Thoracic aorta (tissue), 2 donors: ENCODE measurements around the gene VPS13C. TPM values are rescaled to one million over a fixed set of nuclear protein-coding genes. Genes with fewer than 3 reads are reported as not detected.
"Not testable (repeated sequence)": the region's sequence is repeated elsewhere in the genome, so short reads cannot be mapped to it uniquely, and the experiment has no call there.

Experiments
- ATAC-seq: fragments of 150-250 bp; one replicate; pipeline ENCODE4 v1.8.0; 2017; ENCODE audit warnings: low read depth; ENCODE audit not compliant: insufficient number of reproducible peaks, low FRiP score
- DNase-seq: peaks from one replicate; pipeline ENCODE4 v3.0.0-alpha.2; 2020; ENCODE audit warnings: low spot score
- H3K27ac ChIP-seq, 2 donors: fragments of 200-600 bp; sonication (generic); 1 replicate in 1 of 2; 2 replicates in 1 of 2; pipeline ENCODE4 v1.5.1; 2016; ENCODE audit warnings: mild to moderate bottlenecking in 2 of 2, moderate library complexity in 2 of 2
- H3K27me3 ChIP-seq: fragments of 200-600 bp; sonication (generic); replicated peaks from 2 replicates; pipeline ENCODE4 v1.6.0; 2016; ENCODE audit warnings: mild to moderate bottlenecking; ENCODE audit not compliant: insufficient read depth
- H3K36me3 ChIP-seq: fragments of 200-600 bp; sonication (generic); one replicate; pipeline ENCODE4 v1.5.1; 2016
- H3K4me1 ChIP-seq, 2 donors: fragments of 200-600 bp; sonication (generic); 1 replicate in 1 of 2; 2 replicates in 1 of 2; pipeline versions ENCODE4 v1.5.1 to v1.6.0; 2016; ENCODE audit warnings: low read depth in 2 of 2, mild to moderate bottlenecking in 1 of 2; ENCODE audit not compliant: control insufficient read depth in 1 of 2
- H3K4me3 ChIP-seq: fragments of 200-600 bp; sonication (generic); 2 replicates; pipeline ENCODE4 v1.5.1; 2016; ENCODE audit warnings: mild to moderate bottlenecking
- H3K9me3 ChIP-seq: fragments of 200-600 bp; sonication (generic); 2 replicates; pipeline ENCODE4 v1.5.1; 2016
- CTCF ChIP-seq: fragments of 200-600 bp; sonication (generic); IDR thresholded peaks from one replicate; pipeline ENCODE4 v1.5.1; 2019; ENCODE audit warnings: antibody characterized with exemption
- total RNA-seq, 2 donors: library from RNA; depleted of rRNA; stranded (reverse); fragments of >200 nt; gene quantifications; one replicate each; pipeline versions ENCODE4 v1.1.0 to v1.2.3, GENCODE V29; 2016

Gene VPS13C
- total RNA-seq, 2 donors from 2014 or later: 93.3 to 99.0 TPM

GRCh38 chr15:62052713-62053112 lies 7.5 kb downstream of the VPS13C start:
- no peak for DNase-seq
- ATAC-seq: no peak

DNA sequence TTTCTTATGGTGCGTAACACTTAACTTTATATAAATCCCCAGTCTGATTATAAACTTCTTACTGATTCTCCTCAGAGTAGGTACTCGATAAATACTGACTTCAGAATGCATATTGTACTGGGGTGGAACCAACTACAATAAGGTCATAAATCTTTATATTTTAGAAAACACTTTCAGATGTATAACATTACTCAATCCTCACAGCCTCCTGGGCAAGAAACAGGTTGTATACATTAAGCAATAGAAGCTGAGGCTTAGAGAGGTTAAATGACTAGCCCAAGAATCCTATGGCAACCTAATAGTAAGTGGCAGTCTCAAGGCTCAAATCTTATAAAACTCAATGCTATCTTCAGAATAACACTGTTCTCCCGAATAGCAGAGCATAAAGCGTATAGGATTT lies 9.1 kb downstream of the VPS13C start:
- no peak for TF ChIP-seq CTCF
- no peak overlapping the region for H3K4me3 ChIP-seq
- no peaks in the 10 kb centered on the region for H3K9me3 ChIP-seq
- H3K27ac ChIP-seq: no peak overlapping the region
- H3K4me1 ChIP-seq: peaks cover 7 to 25% of the 10 kb centered on the region in 2 donors
- H3K36me3 ChIP-seq: no peaks in the 10 kb centered on the region
- no peak for ATAC-seq
- no peaks in the 10 kb centered on the region for H3K27me3 ChIP-seq
- DNase-seq: no peak

More at GRCh38 chr15:62052713-62053112, 7.5 kb downstream of the VPS13C start:
- Histone ChIP-seq H3K27ac (no peak overlapping the region), H3K9me3 (no peaks in the 10 kb centered on the region), H3K36me3 (no peaks in the 10 kb centered on the region), H3K27me3 (no peaks in the 10 kb centered on the region), H3K4me3 (no peak overlapping the region), H3K4me1 (peaks cover 5 to 20% of the 10 kb centered on the region in 2 donors)
- no peak for TF ChIP-seq CTCF

DNA sequence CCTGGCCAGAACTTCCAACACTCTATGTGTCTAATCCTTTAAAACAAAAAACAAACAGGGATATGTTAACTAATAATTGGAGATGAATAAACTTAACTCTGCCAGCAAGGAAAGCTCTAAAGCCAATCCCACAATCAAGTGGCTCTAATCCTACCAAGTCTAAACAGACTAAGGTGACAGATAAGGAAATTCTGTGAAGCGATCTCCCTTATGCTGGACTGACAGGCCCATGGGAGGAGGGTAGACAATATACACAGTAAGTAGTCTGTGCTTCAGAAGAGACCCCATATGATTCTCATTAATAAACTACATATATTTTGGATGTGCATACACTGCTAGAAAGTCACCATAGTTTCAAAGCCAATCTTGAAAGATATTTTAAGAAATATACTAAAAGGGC lies 10.1 kb downstream of the VPS13C start:
- no peak overlapping the region for H3K27ac ChIP-seq
- no peak overlapping the region for H3K4me3 ChIP-seq
- H3K27me3 ChIP-seq: no peaks in the 10 kb centered on the region
- no peak for TF ChIP-seq CTCF
- DNase-seq: no peak
- no peak for ATAC-seq
- no peaks in the 10 kb centered on the region for H3K36me3 ChIP-seq
- H3K9me3 ChIP-seq: no peaks in the 10 kb centered on the region
- H3K4me1 ChIP-seq: peaks cover 12 to 28% of the 10 kb centered on the region in 2 donors

DNA sequence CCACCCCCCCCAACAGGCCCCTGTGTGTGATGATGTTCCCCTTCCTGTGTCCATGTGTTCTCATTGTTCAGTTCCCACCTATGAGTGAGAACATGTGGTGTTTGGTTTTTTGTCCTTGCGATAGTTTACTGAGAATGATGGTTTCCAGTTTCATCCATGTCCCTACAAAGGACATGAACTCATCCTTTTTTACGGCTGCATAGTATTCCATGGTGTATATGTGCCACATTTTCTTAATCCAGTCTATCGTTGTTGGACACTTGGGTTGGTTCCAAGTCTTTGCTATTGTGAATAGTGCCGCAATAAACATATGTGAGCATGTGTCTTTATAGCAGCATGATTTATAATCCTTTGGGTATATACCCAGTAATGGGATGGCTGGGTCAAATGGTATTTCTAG lies 12.0 kb downstream of the VPS13C start:
- not testable (repeated sequence) for H3K9me3 ChIP-seq, H3K36me3 ChIP-seq, H3K27ac ChIP-seq, ATAC-seq, H3K4me3 ChIP-seq, DNase-seq, H3K27me3 ChIP-seq
- H3K4me1 ChIP-seq: peaks cover 12 to 27% of the 10 kb centered on the region in 2 donors

DNA sequence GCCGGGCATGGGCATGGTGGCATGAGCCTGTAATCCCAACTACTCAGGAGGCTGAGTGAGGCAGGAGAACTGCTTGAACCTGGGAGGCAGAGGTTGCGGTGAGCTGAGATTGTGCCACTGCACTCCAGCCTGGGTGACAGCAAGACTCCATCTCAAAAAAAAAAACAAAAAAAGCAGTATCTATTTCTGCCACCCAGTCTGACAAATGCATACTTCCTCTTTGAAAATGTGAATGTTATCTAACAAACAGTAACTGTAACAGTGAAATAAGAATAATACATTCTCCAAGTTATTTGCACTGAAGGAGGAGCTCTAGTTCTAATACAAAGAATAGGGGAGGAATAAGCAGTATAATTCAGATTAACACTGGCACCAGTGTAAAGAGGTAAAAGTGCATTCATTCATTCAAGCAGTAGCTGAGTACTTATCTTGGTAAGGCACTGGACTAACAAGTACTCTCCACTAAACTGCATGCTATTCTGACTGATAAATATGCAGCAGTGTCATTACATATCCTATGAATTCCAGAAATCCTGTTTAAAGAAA lies 12.9 kb downstream of the VPS13C start:
- Histone ChIP-seq H3K9me3 (no peaks in the 10 kb centered on the region), H3K4me3 (no peak overlapping the region), H3K4me1 (peaks cover 12 to 20% of the 10 kb centered on the region in 2 donors), H3K36me3 (no peaks in the 10 kb centered on the region), H3K27ac (no peak overlapping the region), H3K27me3 (no peaks in the 10 kb centered on the region)
- no peak for DNase-seq
- no peak for ATAC-seq
- TF ChIP-seq CTCF: no peak
